Measurements from ENCODE around the gene CTNNAL1. TPM values are rescaled to one million over a fixed set of nuclear protein-coding genes. Genes with fewer than 3 reads are reported as not detected.
"Not testable (repeated sequence)": the region's sequence is repeated elsewhere in the genome, so short reads cannot be mapped to it uniquely, and the experiment has no call there.

The CTNNAL1 gene
- total RNA-seq, 1 donor from 2014 or later: 93.3 TPM

GRCh38 chr9:108933231-108933717 lies 80.0 kb downstream of the CTNNAL1 start:
- peak in 1 of 2 donors; percentile 20 for DNase-seq (ENCODE audit: low read depth in 2 of 2)

- peak; percentile 58 to 69 for DNase-seq (ENCODE audit: low read depth in 2 of 2)
Observed at GRCh38 chr9:108928386-108928785, 84.9 kb downstream of the CTNNAL1 start.

- no peak for DNase-seq (ENCODE audit: low read depth in 2 of 2)
Observed at GRCh38 chr9:108924466-108924865, 88.8 kb downstream of the CTNNAL1 start.

- no peak for DNase-seq (ENCODE audit: low read depth in 2 of 2)
Observed at GRCh38 chr9:108921200-108921599, 92.1 kb downstream of the CTNNAL1 start.

- DNase-seq (ENCODE audit: low read depth in 2 of 2): not testable (repeated sequence)
Observed at GRCh38 chr9:108920401-108920800, 92.9 kb downstream of the CTNNAL1 start.

GRCh38 chr9:108919517-108919916 lies 93.8 kb downstream of the CTNNAL1 start:
- DNase-seq (ENCODE audit: low read depth in 2 of 2): no peak

GRCh38 chr9:108913391-108913790 lies 99.9 kb downstream of the CTNNAL1 start:
- no peak for DNase-seq (ENCODE audit: low read depth in 2 of 2)

GRCh38 chr9:108911820-108912219 lies 101.5 kb downstream of the CTNNAL1 start:
- no peak for DNase-seq (ENCODE audit: low read depth in 2 of 2)

- DNase-seq (ENCODE audit: low read depth in 2 of 2): no peak
Observed at GRCh38 chr9:108910914-108911313, 102.4 kb downstream of the CTNNAL1 start.

GRCh38 chr9:108910402-108910801 lies 102.9 kb downstream of the CTNNAL1 start:
- no peak for DNase-seq (ENCODE audit: low read depth in 2 of 2)

GRCh38 chr9:108905494-108905893 lies 107.8 kb downstream of the CTNNAL1 start:
- DNase-seq (ENCODE audit: low read depth in 2 of 2): no peak

GRCh38 chr9:108904161-108904560 lies 109.1 kb downstream of the CTNNAL1 start:
- no peak for DNase-seq (ENCODE audit: low read depth in 2 of 2)

GRCh38 chr9:108903420-108904103 lies 109.7 kb downstream of the CTNNAL1 start:
- no peak for DNase-seq (ENCODE audit: low read depth in 2 of 2)

GRCh38 chr9:108900176-108900575 lies 113.1 kb downstream of the CTNNAL1 start:
- no peak for DNase-seq (ENCODE audit: low read depth in 2 of 2)

GRCh38 chr9:108899023-108899695 lies 114.1 kb downstream of the CTNNAL1 start:
- not testable (repeated sequence) for DNase-seq (ENCODE audit: low read depth in 2 of 2)

GRCh38 chr9:108897324-108898096 lies 115.8 kb downstream of the CTNNAL1 start:
- no peak for DNase-seq (ENCODE audit: low read depth in 2 of 2)

GRCh38 chr9:108894225-108894997 lies 118.9 kb downstream of the CTNNAL1 start:
- DNase-seq (ENCODE audit: low read depth in 2 of 2): peak in 1 of 2 donors; percentile 19

Measured in dermis microvascular lymphatic vessel endothelial cell (primary cell).